AG09309 (cell line): ENCODE measurements around the gene CHD5.

ENCODE experiments used
- DNase-seq: peaks from one replicate; pipeline ENCODE4 v3.0.0-alpha.2; 2010; ENCODE audit warnings: low read depth
- H3K4me3 ChIP-seq: 2 replicates; pipeline ENCODE4 v1.5.1; 2011; ENCODE audit warnings: mild to moderate bottlenecking, low read depth, low read length, moderate library complexity; ENCODE audit not compliant: control insufficient read depth
- CTCF ChIP-seq: IDR thresholded peaks from 2 replicates; pipeline ENCODE4 v1.5.1; 2011; ENCODE audit warnings: mild to moderate bottlenecking, low read depth, low read length, inconsistent platforms; ENCODE audit not compliant: insufficient read depth, control insufficient read depth; ENCODE audit errors: missing control alignments

CHD5 gene

GRCh38 chr1:6121021-6121421 is 59.1 kb downstream of the CHD5 start:
- DNase-seq, result no peak

DNA sequence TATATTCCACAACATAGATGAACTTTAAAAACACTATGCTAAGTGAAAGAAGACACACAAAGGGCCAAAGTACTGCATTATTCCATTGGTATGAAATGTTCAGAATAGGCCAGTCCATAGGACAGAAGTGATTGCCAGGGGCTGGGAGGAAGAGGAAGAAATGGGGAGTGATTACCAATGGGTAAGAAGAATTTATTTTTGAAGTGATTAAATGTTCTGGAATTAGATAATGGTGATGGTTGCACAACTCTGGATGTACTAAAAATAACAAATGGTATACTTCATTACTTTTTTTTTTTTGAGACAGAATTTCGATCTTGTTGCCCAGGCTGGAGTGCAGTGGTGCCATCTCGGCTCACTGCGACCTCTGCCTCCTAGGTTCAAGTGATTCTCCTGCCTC is 61.7 kb downstream of the CHD5 start:
- no peak for TF ChIP-seq CTCF
- no peak overlapping the region for H3K4me3 ChIP-seq
- DNase-seq, result peak; percentile 28

More at GRCh38 chr1:6121021-6121421, 59.1 kb downstream of the CHD5 start:
- TF ChIP-seq CTCF, result no peak
- no peak overlapping the region for H3K4me3 ChIP-seq

DNA sequence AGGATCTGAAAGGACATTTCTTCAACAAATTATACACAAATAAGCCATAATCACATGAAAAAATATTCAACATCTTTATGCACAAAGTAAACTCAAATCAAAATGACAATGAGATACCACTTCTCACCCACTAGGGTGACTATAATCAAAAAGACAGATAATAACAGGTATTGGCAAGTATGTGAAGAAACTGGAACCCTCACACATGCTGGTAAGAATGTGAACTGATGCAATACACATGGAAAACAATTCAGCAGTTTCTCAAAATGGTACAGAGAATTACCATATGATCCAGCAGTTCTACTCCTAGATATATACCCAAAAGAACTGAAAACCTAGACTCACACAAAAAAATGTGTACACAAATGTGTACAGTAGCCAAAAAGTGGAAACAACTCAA is 62.5 kb downstream of the CHD5 start:
- no peak overlapping the region for H3K4me3 ChIP-seq
- no peak for DNase-seq
- no peak for TF ChIP-seq CTCF

DNA sequence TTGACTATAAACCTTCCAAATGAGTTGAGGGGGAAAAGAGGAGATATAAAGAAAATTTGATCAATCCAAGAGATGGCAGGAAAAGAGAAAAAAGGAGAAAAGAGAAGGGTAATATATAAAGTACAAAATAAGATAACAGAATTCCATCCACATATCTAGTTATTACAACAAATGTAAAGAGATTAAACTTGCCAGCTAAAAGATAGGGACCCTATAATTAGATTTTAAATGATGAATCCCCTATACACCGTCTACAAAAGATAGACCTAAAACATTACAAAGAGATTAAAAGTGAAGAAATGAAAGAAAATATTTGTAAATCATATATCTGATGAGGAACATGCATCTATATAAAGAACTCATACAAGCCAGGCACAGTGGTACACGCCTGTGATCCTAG is 63.1 kb downstream of the CHD5 start:
- TF ChIP-seq CTCF, result no peak
- no peak for DNase-seq
- H3K4me3 ChIP-seq, result no peak overlapping the region

DNA sequence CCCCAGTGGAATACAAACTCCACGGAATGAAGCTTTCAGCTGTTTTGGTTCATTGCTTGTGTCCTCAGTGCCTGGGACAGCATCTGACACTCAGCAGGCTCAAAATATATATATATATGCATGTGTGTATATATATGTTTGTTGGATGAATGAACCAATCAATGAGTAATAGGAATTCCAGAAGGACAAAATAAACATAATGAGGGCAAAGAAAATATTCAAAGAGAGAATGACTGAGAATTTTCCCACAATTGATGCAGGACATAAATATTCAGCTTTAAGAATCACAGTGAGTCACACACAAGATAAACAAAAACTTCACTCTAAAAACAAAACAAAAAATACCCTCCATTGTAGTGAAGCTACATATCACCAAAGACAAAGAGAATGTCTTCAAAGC is 64.0 kb downstream of the CHD5 start:
- no peak for TF ChIP-seq CTCF
- DNase-seq, result no peak

GRCh38 chr1:6113745-6114144 is 66.4 kb downstream of the CHD5 start:
- no peak for DNase-seq
- TF ChIP-seq CTCF, result no peak
- H3K4me3 ChIP-seq, result no peak overlapping the region

More for the DNA sequence above, 64.0 kb downstream of the CHD5 start:
- H3K4me3 ChIP-seq, result no peak overlapping the region

DNA sequence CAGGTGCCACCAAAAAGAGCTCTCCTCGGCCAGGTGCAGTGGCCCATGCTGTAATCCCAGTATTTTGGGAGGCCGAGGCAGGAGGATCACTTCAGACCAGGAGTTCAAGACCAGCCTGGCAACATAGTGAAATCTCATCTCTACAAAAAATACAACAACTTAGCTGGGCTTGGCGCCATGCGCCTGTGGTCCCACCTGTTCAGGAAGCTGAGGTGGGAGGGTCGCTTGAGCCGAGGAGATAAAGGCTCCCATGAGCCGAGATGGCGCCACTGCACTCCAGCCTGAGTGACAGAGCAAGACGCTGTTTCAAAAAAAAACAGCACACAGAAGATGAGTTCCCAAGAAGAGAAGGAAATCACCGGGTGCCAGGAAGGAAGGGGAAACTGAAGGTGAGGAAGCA is 67.0 kb downstream of the CHD5 start:
- DNase-seq, result no peak
- no peak for TF ChIP-seq CTCF
- H3K4me3 ChIP-seq, result no peak overlapping the region
